H1 (cell line): ENCODE measurements around the gene RAB1B. TPM values are rescaled to one million over a fixed set of nuclear protein-coding genes. Genes with fewer than 3 reads are reported as not detected.
A peak's percentile ranks its signal among the peaks of the same experiment; 100 is the strongest.

ENCODE experiments used
- CTCF ChIA-PET: fragments of 300-600 bp; sonication (Branson Sonifier 250); formaldehyde crosslinking; loops from one replicate; lab custom pipeline; 2021; ENCODE audit not compliant: partially characterized antibody; lab: Charles Lee
- POLR2A ChIA-PET: fragments of 300-600 bp; sonication (Branson Sonifier 250); formaldehyde crosslinking; loops from one replicate; lab custom pipeline; 2021; ENCODE audit warnings: inconsistent platforms; ENCODE audit not compliant: partially characterized antibody; lab: Charles Lee
- DNase-seq, 2 experiments: peaks; one replicate each; pipeline versions ENCODE4 v3.0.0 to v3.0.0-alpha.2; 2010 to 2022; ENCODE audit warnings: low spot score in 2 of 2, low read depth in 1 of 2, mixed read lengths in 1 of 2
- FAIRE-seq: peaks from 2 replicates; lab custom pipeline; 2011; peaks lifted over from hg19 to GRCh38; lab: Jason Lieb, UNC
- H2AFZ ChIP-seq: 2 replicates; pipeline ENCODE4 v1.8.1; 2012; ENCODE audit warnings: low read length, inconsistent platforms
- H2AK5ac ChIP-seq: 2 replicates; pipeline ENCODE4 v1.6.1; 2013; ENCODE audit warnings: low read depth, low read length
- H2BK120ac ChIP-seq: replicated peaks from 2 replicates; pipeline ENCODE3; 2013; ENCODE audit warnings: low read depth, low read length, inconsistent platforms
- H2BK12ac ChIP-seq: 2 replicates; pipeline ENCODE4 v1.6.1; 2013; ENCODE audit warnings: low read depth, low read length
- H2BK15ac ChIP-seq: 2 replicates; pipeline ENCODE4 v1.6.1; 2013; ENCODE audit warnings: low read length
- H2BK20ac ChIP-seq: 2 replicates; pipeline ENCODE4 v1.6.1; 2013; ENCODE audit warnings: low read length
- H2BK5ac ChIP-seq: 2 replicates; pipeline ENCODE4 v1.6.1; 2013; ENCODE audit warnings: low read depth, low read length
- H3K14ac ChIP-seq: 2 replicates; pipeline ENCODE4 v1.6.1; 2013; ENCODE audit warnings: inconsistent platforms; ENCODE audit not compliant: insufficient read length
- H3K18ac ChIP-seq: 2 replicates; pipeline ENCODE4 v1.6.1; 2013; ENCODE audit warnings: low read length; ENCODE audit errors: extremely low read depth
- H3K23ac ChIP-seq: 2 replicates; pipeline ENCODE4 v1.6.1; 2013; ENCODE audit warnings: inconsistent platforms; ENCODE audit not compliant: insufficient read length
- H3K23me2 ChIP-seq: 2 replicates; pipeline ENCODE4 v1.6.1; 2013; ENCODE audit warnings: low read depth, low read length
- H3K27ac ChIP-seq: 2 replicates; pipeline ENCODE4 v1.6.1; 2011; ENCODE audit warnings: low read depth, low read length, inconsistent platforms
- H3K27me3 ChIP-seq, 4 experiments: replicated peaks in 1 of 4; 1 replicate in 1 of 4; 2 replicates in 3 of 4; pipeline versions ENCODE4 v1.6.1 to v1.8.1; 2011 to 2013; ENCODE audit warnings: low read length in 3 of 4, mild to moderate bottlenecking in 3 of 4, inconsistent platforms in 2 of 4, mixed read lengths in 2 of 4, moderate library complexity in 1 of 4; ENCODE audit not compliant: control insufficient read depth in 3 of 4, insufficient read depth in 3 of 4; ENCODE audit errors: extremely low read depth in 1 of 4
- H3K36me3 ChIP-seq, 4 experiments: 2 replicates each; pipeline versions ENCODE4 v1.6.1 to v1.8.1; 2011 to 2013; ENCODE audit warnings: mild to moderate bottlenecking in 4 of 4, low read length in 3 of 4, moderate library complexity in 2 of 4, control low read depth in 1 of 4, inconsistent platforms in 1 of 4; ENCODE audit not compliant: insufficient read depth in 4 of 4, control insufficient read depth in 2 of 4
- H3K4ac ChIP-seq: replicated peaks from 2 replicates; pipeline ENCODE3; 2013; ENCODE audit warnings: low read length, low read depth, mixed read lengths, inconsistent platforms; ENCODE audit not compliant: insufficient read length
- H3K4me1 ChIP-seq, 4 experiments: replicated peaks in 1 of 4; 1 replicate in 1 of 4; 2 replicates in 3 of 4; pipeline versions ENCODE4 v1.6.1 to v1.8.1; 2011 to 2013; ENCODE audit warnings: low read length in 3 of 4, inconsistent platforms in 2 of 4, mixed read lengths in 1 of 4; ENCODE audit not compliant: insufficient read depth in 4 of 4, control insufficient read depth in 3 of 4
- H3K4me2 ChIP-seq, 2 experiments: 2 replicates each; pipeline versions ENCODE4 v1.6.1 to v1.8.1; 2011 to 2013; ENCODE audit warnings: low read depth in 2 of 2, low read length in 2 of 2, control low read depth in 1 of 2, inconsistent platforms in 1 of 2, mild to moderate bottlenecking in 1 of 2; ENCODE audit not compliant: insufficient read depth in 1 of 2
- H3K4me3 ChIP-seq, 4 experiments: fragments of 200-600, 300-600 bp in 1 of 4; sonication (generic), shearing (Covaris generic), sonication (Bioruptor Twin) in 1 of 4; 2 replicates each; pipeline versions ENCODE4 v1.5.1 to v1.8.1; 2011 to 2016; ENCODE audit warnings: low read length in 4 of 4, low read depth in 3 of 4, control low read depth in 2 of 4, inconsistent platforms in 2 of 4, mild to moderate bottlenecking in 2 of 4, mixed read lengths in 1 of 4, moderate library complexity in 1 of 4; ENCODE audit not compliant: insufficient read depth in 2 of 4; ENCODE audit errors: extremely low read depth in 1 of 4
- H3K56ac ChIP-seq: replicated peaks from 2 replicates; pipeline ENCODE3; 2013; ENCODE audit warnings: low read depth, mild to moderate bottlenecking, mixed read lengths, low read length, inconsistent platforms; ENCODE audit not compliant: insufficient read length
- H3K79me1 ChIP-seq: 2 replicates; pipeline ENCODE4 v1.6.1; 2013; ENCODE audit warnings: low read depth, low read length, control low read depth
- H3K79me2 ChIP-seq, 2 experiments: 2 replicates each; pipeline versions ENCODE4 v1.6.1 to v1.8.1; 2012 to 2013; ENCODE audit warnings: low read length in 2 of 2, mild to moderate bottlenecking in 2 of 2, inconsistent platforms in 1 of 2; ENCODE audit not compliant: insufficient read depth in 2 of 2, control insufficient read depth in 1 of 2
- H3K9ac ChIP-seq, 4 experiments: replicated peaks in 1 of 4; 1 replicate in 1 of 4; 2 replicates in 3 of 4; pipeline versions ENCODE4 v1.6.1 to v1.8.1; 2011 to 2013; ENCODE audit warnings: low read depth in 3 of 4, low read length in 3 of 4, control low read depth in 2 of 4, mild to moderate bottlenecking in 2 of 4, moderate library complexity in 2 of 4, inconsistent platforms in 1 of 4; ENCODE audit errors: extremely low read depth in 1 of 4
- H3K9me3 ChIP-seq, 2 experiments: 2 replicates each; pipeline versions ENCODE4 v1.6.1 to v1.8.1; 2012 to 2013; ENCODE audit warnings: mild to moderate bottlenecking in 2 of 2, moderate library complexity in 2 of 2, control low read depth in 1 of 2, inconsistent platforms in 1 of 2, low read depth in 1 of 2, low read length in 1 of 2, mixed read lengths in 1 of 2; ENCODE audit not compliant: insufficient read depth in 2 of 2
- H4K20me1 ChIP-seq, 2 experiments: replicated peaks in 1 of 2; 2 replicates each; pipeline versions ENCODE3 to v1.8.1; 2011 to 2013; ENCODE audit warnings: inconsistent platforms in 2 of 2, low read length in 2 of 2, mild to moderate bottlenecking in 1 of 2; ENCODE audit not compliant: insufficient read depth in 2 of 2, control insufficient read depth in 1 of 2
- H4K5ac ChIP-seq: 2 replicates; pipeline ENCODE4 v1.6.1; 2013; ENCODE audit warnings: low read length, low read depth, mixed read lengths, inconsistent platforms; ENCODE audit not compliant: insufficient read length
- H4K8ac ChIP-seq: 2 replicates; pipeline ENCODE4 v1.8.0; 2013; ENCODE audit warnings: mild to moderate bottlenecking, moderate library complexity, low read length, inconsistent platforms; ENCODE audit not compliant: insufficient read depth; ENCODE audit errors: extremely low read depth
- H4K91ac ChIP-seq: replicated peaks from 2 replicates; pipeline ENCODE3; 2013; ENCODE audit warnings: low read length, mixed read lengths, inconsistent platforms; ENCODE audit not compliant: insufficient read length
- CTCF ChIP-seq, 3 experiments: IDR thresholded peaks; 1 replicate in 2 of 3; 2 replicates in 1 of 3; pipeline versions ENCODE4 v1.5.1 to v1.6.1; 2011; ENCODE audit warnings: low read length in 3 of 3, mild to moderate bottlenecking in 3 of 3, inconsistent platforms in 2 of 3, low read depth in 1 of 3, moderate library complexity in 1 of 3; ENCODE audit not compliant: insufficient read depth in 1 of 3; ENCODE audit errors: control extremely low read depth in 1 of 3
- HDAC2 ChIP-seq, 2 experiments: fragments of 300-600 bp in 1 of 2; sonication (generic) in 1 of 2; IDR thresholded peaks; 2 replicates each; pipeline ENCODE4 v1.6.1; 2011 to 2012; ENCODE audit warnings: low read depth in 2 of 2, low read length in 2 of 2, mild to moderate bottlenecking in 2 of 2, moderate library complexity in 2 of 2, borderline replicate concordance in 1 of 2, inconsistent platforms in 1 of 2
- NRF1 ChIP-seq: IDR thresholded peaks from 2 replicates; pipeline ENCODE4 v1.6.1; 2011; ENCODE audit warnings: mild to moderate bottlenecking, low read depth, low read length, improper control_type of control experiment
- POU5F1 ChIP-seq: IDR thresholded peaks from 2 replicates; pipeline ENCODE4 v1.6.1; 2011; ENCODE audit warnings: low read depth, mild to moderate bottlenecking, low read length, moderate library complexity
- SIX5 ChIP-seq: IDR thresholded peaks from 2 replicates; pipeline ENCODE4 v1.6.1; 2011; ENCODE audit warnings: mild to moderate bottlenecking, low read depth, low read length
- YY1 ChIP-seq: IDR thresholded peaks from 2 replicates; pipeline ENCODE4 v1.6.1; 2011; ENCODE audit warnings: low read depth, mild to moderate bottlenecking, low read length
- ZNF274 ChIP-seq: IDR thresholded peaks from 2 replicates; pipeline ENCODE4 v1.7.0; 2012; ENCODE audit warnings: low read length, borderline replicate concordance; ENCODE audit errors: extremely low read depth
- WGBS, 2 experiments: shearing (Covaris generic) in 1 of 2; methylation state at CpG; one replicate each; pipeline versions ENCODE4 v1.1.6 to v1.1.7; 2013 to 2015; ENCODE audit warnings: low lambda C conversion rate in 2 of 2, mixed read lengths in 2 of 2, inconsistent platforms in 1 of 2, low coverage in 1 of 2, missing lambda C conversion rate in 1 of 2; ENCODE audit not compliant: insufficient replicate concordance in 2 of 2, insufficient coverage in 1 of 2, insufficient read length in 1 of 2; ENCODE audit errors: extremely low coverage in 1 of 2, missing lambda C conversion rate in 1 of 2; 5-methylcytosine and 5-hydroxymethylcytosine counted together
- polyA plus RNA-seq, 7 experiments: library from polyadenylated mRNA; depleted of rRNA in 3 of 7; stranded (reverse) in 5 of 7; unstranded in 2 of 7; fragments of >200 nt in 5 of 7; fragments of 200-250 nt in 2 of 7; gene quantifications; 1 replicate in 5 of 7; 2 replicates in 1 of 7; 4 replicates in 1 of 7; pipeline versions ENCODE4 v1.2.1 to v1.2.3, GENCODE V29; 2011 to 2013; ENCODE audit warnings: missing spikeins in 2 of 7, mixed read lengths in 2 of 7
- total RNA-seq: library from RNA; stranded (reverse); fragmentation: NEBNext Ultra II Directional; extraction: Animal tissue kit (Norgen Biotek cat#: 25700); gene quantifications from 2 replicates; pipeline ENCODE4 v1.2.1, GENCODE V29; 2021

Gene RAB1B
- total and polyA plus RNA-seq, 2 of the 8 experiments (the other 6 are each of a cell fraction or from before 2014, with no cell fraction given) = 100 to 217 TPM

DNA sequence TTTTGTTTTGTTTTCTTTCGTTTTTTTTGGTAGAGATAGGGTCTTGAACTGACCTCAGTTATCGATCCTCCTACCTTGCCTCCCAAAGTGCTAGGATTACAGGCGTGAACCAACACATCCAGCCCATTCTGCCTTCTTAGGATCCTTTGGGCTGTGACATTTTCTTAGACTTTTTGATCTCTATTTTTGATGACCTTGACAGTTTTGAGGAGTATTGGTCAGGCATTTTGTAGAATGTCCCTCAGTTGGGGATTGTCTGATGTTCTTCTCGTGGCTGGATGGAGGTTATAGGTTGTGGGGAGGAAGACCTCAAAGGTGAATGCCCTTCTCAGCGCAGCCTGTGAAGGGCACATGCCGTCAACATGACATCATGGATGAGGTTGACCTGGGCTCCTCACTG, 19.5 kb upstream of the RAB1B start:
- no peak overlapping the region for H2BK5ac ChIP-seq
- H3K4me3 ChIP-seq = no peak overlapping the region
- DNase-seq = no peak
- no peak overlapping the region for H3K23ac ChIP-seq
- no peak overlapping the region for H3K14ac ChIP-seq
- ChIA-PET CTCF (no interaction called here), POLR2A (interaction anchor here (1.8 kb wide), 1 partner anchor 34 kb away, joined by 4 read pairs; no protein-coding TSS in a partner anchor)
- H3K9ac ChIP-seq = no peak overlapping the region
- H3K18ac ChIP-seq = no peak overlapping the region
- no peaks in the 10 kb centered on the region for H3K79me2 ChIP-seq
- H4K5ac ChIP-seq = no peak overlapping the region
- 79% methylated on average over 6 of the region's 6 CpGs; no CpG with 5 or more reads in 1 of the 2 experiments for WGBS, 2 experiments
- H3K27me3 ChIP-seq = no peaks in the 10 kb centered on the region
- H4K8ac ChIP-seq = no peak overlapping the region
- H4K91ac ChIP-seq = no peak overlapping the region
- H3K4me1 ChIP-seq = no peaks in the 10 kb centered on the region
- 0 out of 2 replicates have a peak overlapping the region, but pooled peaks have one; percentile 65 for H2AK5ac ChIP-seq
- no peak overlapping the region for H3K4me2 ChIP-seq
- no peaks in the 10 kb centered on the region for H3K79me1 ChIP-seq
- H3K36me3 ChIP-seq = no peaks in the 10 kb centered on the region
- no peak overlapping the region for H2BK12ac ChIP-seq
- no peak for FAIRE-seq
- H3K4ac ChIP-seq = no peak overlapping the region
- H3K27ac ChIP-seq = no peak overlapping the region
- H3K23me2 ChIP-seq = no peaks in the 10 kb centered on the region
- H3K56ac ChIP-seq = no peak overlapping the region
- H2BK15ac ChIP-seq = no peak overlapping the region
- H3K9me3 ChIP-seq = no peaks in the 10 kb centered on the region
- H2AFZ ChIP-seq = no peak overlapping the region
- H2BK20ac ChIP-seq = no peak overlapping the region
- H2BK120ac ChIP-seq = no peak overlapping the region
- peaks cover 0 to 6% of the 10 kb centered on the region in 2 experiments for H4K20me1 ChIP-seq
- TF ChIP-seq ZNF274 (no peak), NRF1 (no peak), CTCF (IDR thresholded peaks at IDR 0.05; ENCODE audit: control extremely low read depth in 1 of 3, insufficient read depth in 1 of 3, low read depth in 1 of 3, low read length in 3 of 3) (no peak), HDAC2 (IDR thresholded peaks at IDR 0.05; ENCODE audit: borderline replicate concordance in 1 of 2, low read depth in 2 of 2, low read length in 2 of 2) (no peak), SIX5 (no peak), YY1 (no peak), POU5F1 (no peak)
